Activated effector memory CD4-positive, alpha-beta T cell treated with Interleukin-2 at 50 U/mL for 16 hours (primary cell): ENCODE results near the gene ROR1.
"Not testable (repeated sequence)": the region's sequence is repeated elsewhere in the genome, so short reads cannot be mapped to it uniquely, and the experiment has no call there.

Experiments used
- DNase-seq: peaks from one replicate; pipeline ENCODE4 v3.0.0-alpha.2; 2020

Gene ROR1

DNA sequence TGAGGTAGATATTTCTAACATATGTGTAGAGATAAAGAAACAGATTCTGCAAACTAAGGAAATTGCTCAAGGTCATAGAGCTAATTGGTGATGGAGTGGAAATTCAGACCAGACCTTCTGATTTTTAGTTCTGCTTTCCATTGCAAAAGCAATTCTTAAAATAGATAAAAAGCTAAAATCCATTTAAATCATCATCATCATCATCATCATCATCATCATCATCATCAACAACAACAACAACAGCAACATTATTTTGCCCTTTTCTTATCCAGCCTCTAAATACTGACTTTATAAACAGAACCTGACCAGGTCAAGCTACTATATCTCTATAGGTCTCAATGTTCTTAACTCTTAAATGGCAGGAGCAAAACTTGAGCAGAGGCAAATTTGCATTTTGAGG is 14.0 kb upstream of the ROR1 start:
- DNase-seq: no peak

DNA sequence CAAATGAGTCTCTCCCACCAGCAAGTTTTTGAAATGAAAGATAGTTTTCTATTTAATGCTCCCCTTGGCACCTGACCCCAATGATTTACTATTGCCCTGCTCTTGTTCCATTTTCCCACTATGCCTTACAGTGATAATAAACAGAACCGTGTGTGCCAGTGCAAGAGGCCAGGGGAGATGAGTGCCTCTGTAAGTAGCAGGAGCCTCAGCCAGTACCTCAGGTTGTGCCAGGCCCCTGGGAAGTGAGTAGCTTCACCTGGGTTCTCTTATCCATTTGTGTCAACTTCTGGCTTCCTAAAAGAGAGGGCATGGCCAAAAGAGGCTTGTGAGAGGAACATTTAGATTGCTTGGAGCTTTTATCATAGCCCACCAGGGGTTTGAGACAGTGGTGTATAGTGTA is 3.4 kb upstream of the ROR1 start:
- no peak for DNase-seq

GRCh38 chr1:63772201-63772600 is 1.6 kb upstream of the ROR1 start:
- DNase-seq: no peak

- no peak for DNase-seq
These were observed 941 bp upstream of the ROR1 start for GRCh38 chr1:63772876-63773275.

DNA sequence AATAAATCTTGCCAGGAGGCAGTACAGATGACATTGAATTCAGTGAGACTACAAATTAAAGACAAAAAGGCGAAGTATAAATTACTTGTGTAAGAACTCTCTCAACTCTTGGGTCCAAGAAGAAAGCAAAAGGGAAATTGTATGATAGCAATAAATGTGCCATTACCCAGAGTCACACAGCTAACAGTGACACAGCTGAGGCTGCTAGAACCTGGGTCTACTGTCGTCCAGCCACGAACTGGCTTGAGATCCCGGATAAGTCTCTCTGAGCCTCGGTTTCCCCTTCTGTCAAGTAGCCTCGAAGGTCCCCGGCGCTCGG is 362 bp upstream of the ROR1 start:
- no peak for DNase-seq

GRCh38 chr1:63774617-63775417 is 1.0 kb downstream of the ROR1 start:
- DNase-seq: no peak

DNA sequence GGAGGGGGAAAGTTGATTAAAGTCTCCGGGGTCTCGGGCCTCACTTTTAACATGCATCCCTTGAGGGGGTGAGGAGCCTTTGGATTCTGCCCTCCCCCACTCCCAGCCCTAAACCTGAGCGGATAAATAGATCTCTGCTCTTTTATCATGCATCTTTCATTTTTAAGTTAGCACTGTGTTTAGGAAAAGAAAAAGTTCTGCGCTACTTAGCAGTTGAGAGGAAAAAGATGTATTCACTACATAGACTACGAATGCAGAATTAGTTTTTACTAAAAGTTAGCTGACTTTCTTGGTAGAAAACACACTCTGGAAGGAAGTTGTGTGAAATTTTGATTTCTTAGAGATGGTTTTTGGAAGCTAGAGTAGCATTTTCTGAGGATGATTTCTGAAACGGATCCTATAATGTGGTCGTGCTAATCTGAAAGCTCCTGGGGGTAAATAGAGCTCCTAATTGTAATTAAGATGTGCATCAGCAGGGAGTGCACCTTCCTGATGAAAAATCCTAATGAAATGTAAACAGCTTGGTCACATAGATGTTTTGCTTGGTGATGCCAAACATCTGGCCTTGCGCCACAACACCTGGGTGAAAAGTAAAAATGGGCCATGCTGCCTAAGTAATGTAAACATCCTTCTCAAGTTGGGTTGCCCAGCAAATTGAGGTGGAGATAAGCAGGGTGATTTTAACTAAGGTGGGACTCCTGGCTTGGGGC is 1.8 kb downstream of the ROR1 start:
- DNase-seq: no peak

GRCh38 chr1:63777286-63777685 is 3.5 kb downstream of the ROR1 start:
- no peak for DNase-seq

DNA sequence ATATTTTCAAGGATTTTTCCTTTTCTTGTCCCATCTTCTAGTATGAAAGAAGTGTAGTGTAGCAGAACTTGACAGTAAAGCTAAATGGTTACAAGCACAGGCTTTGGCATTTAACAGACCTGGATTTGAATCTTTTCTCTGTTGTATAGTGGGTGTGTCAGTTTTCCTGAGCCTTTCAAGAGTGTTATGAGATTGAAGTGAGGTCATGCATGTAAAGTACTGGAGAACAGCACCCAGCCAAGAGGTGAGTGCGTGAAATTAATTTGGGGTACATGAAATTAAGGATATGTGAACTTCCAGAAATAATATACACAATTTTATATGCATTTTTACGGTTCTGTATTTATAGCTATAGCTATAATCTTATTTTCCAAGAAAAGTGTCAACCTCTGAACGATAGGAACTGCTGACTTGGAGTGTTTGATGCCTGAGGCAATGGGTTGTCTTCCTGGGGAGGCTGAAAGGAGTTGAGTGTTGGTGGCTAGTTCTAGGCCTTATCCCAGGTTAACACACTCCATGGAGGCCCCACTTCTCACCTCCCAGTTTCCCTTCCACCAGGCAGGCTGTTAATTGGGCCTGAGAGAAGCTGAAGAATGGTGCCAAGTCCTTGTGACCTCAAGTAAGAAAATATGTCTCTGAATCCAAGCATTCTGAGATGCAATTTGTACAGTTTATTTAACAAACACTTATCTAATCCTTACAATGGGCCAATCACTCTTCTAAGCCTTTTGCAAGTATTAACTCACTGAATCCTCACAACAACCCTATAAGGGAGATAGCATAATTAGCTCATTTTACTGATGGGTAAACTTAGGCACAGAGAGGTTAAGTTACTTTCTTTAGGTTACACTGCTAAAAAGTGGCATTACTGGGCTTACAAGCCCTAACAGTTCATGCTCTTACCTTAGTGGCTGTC is 4.4 kb downstream of the ROR1 start:
- DNase-seq: no peak

DNA sequence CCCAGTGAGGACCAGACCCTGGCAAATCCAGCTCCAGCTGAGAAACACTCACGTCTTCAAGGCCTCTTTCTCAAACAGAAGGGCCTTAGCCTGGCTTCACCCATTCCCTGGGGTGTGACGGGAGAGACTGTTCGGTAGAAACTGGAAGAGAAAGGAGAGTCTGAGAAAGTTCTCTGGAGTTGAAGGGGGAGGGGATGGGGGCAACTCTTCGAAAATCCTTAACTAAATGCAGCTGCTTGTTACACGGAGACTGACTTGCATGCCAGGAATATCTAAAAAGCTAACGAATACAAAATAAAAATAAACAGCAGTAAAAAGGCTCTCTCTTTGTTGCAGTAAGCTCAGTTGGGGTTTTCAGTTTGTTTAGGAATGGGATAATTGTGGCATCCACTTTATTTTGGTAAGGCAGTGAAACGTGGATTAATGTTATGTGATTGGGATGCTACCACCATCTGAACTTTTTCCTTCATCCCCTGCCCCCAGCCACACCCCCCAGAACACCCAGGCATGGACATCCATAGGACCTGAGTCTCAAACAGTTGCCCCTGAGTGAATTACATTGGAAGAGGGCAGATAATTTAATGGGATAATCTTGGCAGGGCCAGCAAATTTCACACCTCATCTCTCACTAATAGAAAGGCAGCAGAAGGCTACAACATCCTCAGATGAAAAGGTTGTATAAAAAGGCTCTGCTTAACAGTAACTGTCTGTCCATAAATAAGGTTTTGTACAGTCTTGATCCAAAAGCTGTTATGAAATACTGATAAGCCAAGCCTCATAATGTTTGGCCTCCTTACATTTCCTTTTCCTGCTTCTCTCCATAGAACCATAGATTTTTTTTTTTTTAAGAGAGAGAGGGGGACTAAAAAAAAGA is 5.8 kb downstream of the ROR1 start:
- DNase-seq: no peak

DNA sequence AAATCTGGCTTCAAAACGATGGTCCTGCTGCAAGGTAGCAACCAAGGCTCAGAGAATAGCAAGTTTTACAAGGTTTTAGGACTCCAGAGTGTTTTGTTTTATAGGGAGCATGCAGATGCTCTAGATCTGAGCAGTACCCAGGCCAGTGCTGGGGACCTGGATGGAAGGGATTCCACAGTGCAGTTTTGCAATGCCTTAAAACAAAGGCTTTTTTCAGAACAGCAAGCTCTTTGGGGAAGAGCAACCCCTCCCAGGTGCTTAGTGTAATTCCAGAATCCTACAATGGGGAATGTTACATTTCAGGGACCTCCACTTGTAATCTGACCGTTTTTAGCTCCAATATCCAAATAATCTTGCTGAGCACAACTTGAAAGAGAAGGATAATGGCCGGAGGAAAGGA is 6.7 kb downstream of the ROR1 start:
- no peak for DNase-seq

- no peak for DNase-seq
These were observed 9.2 kb downstream of the ROR1 start for GRCh38 chr1:63782982-63783381.

- DNase-seq: no peak
These were observed 10.3 kb downstream of the ROR1 start for GRCh38 chr1:63784083-63784482.

DNA sequence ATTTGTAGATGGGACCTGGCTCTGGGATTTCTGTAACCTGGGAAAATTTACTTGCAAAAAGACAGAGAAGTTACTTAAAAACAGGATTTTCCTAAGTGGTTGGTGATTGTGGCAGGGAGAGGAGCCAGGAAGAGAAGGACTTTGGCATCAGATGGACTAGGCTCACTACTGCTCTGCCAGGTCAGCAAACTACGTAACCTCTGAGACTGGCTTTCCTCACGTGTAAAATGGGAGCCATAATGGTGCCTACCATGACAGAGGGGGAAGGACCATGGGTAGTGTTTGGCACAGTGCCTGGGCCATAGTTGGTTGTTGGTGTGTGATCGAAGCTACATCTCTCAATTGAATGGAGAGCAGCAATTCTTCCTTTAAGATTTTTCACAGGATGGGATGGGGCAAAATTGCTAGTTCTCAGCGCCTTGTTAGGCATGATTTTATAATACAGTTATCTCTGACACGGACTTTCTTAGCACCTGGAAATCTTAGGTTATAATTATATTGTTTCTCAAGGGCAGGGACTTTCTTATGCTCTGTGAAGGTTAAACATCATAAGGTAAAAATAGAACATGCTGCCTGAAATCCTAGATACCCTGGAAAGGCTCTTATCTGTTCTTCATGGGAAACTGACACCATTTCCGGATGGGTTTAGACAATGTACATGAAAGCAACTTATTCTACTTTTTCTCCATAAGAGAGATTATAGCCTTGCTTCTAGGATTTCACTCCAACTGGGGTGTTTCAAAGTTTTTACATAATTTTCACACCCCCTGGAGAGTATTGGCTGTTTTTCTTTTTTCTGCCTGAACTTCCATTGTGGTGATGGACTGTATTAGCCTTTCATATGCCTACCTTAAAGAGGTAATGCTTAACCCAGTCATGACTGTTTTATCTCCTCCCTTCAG is 10.9 kb downstream of the ROR1 start:
- DNase-seq: no peak

DNA sequence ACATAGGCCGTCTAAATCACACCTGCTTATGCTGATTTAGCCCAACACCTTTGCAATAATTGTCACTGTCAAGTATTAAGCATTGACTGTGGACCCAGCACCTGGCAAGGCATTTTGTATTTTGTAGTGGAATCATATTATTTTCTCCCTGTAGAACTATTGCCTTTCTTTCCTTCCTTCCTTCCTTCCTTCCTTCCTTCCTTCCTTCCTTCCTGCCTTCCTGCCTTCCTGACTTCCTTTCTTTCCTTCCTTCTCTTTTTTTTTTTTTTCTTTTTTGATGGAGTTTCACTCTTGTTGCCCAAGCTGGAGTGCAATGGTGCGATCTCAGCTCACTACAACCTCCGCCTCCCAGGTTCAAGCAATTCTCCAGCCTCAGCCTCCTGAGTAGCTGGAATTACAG is 13.5 kb downstream of the ROR1 start:
- not testable (repeated sequence) for DNase-seq

- DNase-seq: no peak
These were observed 14.1 kb downstream of the ROR1 start for GRCh38 chr1:63787875-63788274.

DNA sequence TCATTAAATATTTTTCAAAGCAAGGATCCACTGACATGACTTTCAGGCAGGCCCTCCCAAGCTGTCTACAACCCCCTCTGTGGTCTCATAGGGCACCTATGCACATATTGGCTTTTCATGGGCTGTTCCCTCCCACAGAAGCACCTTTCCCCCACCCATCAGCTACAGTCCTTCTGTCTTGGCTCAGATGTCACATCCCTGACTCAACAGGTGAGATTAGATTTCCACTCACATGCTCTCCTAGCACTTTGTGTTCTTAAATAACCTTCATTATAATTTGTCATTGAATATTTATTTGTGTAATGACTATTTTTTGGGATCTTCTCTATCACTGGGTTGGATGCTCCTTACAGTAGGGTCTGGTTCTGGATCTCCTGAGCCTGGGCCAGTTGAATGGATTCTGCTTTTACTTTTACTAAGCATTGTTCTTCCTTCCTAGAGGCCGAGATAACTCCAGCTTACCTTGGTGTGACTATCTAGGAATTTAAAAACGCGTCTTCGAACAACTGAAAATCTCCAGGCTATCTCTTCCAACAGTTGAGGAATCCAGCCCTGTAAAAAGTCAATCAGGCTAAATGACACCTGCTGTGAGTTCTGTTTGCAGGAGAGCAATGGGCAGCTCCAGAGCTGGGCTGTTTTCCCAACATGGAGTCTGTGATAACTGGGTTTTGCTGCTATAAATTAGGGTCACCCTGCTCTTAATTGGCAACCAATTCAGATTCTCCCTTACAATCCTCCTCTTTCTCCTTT is 16.2 kb downstream of the ROR1 start:
- no peak for DNase-seq

DNA sequence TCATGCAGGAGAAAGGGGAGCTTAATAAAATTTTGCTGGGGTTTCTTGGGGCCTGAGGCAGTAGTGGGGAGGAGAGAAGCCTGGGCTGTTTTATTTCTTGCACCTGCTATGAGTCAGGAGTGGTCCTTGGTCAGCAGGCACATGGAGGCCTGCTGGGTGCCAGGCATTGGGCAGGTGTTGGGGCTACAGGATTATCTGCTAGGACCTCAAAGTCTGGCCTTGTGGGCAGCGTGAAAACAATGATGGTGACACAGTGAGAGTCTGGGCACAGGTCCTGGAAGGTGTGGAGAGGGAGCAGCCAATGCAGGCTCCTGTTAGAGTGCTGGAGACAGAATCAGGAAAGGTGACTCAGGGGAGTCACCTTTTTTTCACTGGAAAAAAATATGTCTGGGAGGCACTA is 17.2 kb downstream of the ROR1 start:
- no peak for DNase-seq

DNA sequence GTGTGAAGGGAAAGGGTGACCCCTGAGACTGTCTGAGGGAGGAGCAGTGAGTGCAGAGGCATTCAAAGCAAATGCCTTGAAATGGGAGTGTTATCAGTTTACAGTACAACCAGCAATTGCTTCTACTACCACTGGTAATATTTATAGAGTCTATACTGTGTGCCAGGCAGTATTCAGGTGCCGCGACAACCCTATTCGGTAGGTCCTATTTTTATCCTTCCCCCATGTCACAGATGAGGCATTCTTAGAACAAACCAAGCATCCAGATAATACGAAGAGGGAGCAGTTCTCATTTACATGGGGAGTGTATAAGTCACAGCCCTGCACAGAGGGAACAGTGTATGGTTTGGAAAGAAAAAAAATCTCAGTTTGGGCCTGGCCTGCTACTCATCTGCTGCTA is 18.3 kb downstream of the ROR1 start:
- no peak for DNase-seq

GRCh38 chr1:63793741-63794240 is 20.0 kb downstream of the ROR1 start:
- DNase-seq: no peak

DNA sequence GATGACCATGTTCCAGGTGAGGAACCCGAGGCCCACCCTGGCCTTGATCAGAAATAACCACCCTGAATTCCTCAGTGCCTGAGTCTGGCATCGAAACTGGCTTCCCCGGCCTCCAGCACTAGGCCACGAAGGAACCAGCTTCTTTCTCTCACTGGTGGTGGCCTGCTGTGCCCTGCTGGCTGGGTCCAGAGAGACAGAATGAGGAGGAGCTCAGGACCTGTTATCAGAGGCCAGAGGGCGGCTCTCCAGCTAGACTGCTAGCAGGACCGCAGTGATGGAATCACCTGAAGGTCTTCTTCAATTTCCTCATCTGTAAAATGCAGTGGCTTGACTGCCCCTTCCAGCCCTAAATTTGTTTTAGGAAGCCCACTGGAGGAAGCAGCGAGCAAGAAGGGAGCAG is 20.5 kb downstream of the ROR1 start:
- DNase-seq: no peak
